ENCODE data around the gene RAP1GAP2.
"Not testable (repeated sequence)": the region's sequence is repeated elsewhere in the genome, so short reads cannot be mapped to it uniquely, and the experiment has no call there.

RAP1GAP2 gene

DNA sequence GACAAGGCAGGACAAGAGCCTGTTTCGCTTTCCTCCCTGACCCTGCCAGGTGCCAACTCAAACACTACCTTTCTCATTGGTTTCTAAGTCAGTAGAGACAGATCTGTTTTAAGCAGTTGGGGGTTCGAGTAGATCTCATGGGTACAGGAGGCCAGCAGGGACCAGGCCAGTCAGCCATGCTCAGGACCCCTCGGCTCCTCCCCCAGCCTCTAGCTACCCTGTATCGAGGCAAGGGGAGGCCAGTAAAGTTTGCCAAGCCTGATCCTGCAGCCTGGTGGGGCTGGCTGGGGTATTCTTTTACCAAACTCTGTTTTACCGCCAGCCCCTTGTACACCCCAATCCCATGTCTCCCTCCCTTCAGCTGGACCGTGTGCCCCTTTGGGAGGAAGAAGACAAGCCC, 240.6 kb downstream of the RAP1GAP2 start:
- no peak for DNase-seq (ENCODE audit: low read depth in 1 of 2, low spot score in 1 of 2)

DNA sequence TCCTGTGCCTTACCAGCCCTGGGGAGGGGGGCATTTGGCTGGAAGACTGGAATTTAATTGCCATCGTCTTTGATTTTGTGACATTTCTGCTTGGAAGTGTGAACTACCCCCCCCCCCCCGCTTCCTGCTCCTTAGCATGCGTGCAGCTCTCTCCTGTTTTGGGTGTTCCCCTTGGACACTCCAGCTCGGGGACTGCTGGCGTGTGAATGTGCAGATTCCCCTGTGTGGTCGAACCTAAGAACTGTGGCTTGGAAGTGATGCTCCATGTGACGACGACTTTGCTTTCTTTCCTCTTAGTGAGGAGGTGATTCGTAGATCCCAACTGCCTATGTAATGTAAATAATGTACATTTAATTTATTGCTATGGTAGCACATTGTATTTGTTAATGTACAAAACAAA, 241.0 kb downstream of the RAP1GAP2 start:
- no peak for DNase-seq (ENCODE audit: low read depth in 1 of 2, low spot score in 1 of 2)

DNA sequence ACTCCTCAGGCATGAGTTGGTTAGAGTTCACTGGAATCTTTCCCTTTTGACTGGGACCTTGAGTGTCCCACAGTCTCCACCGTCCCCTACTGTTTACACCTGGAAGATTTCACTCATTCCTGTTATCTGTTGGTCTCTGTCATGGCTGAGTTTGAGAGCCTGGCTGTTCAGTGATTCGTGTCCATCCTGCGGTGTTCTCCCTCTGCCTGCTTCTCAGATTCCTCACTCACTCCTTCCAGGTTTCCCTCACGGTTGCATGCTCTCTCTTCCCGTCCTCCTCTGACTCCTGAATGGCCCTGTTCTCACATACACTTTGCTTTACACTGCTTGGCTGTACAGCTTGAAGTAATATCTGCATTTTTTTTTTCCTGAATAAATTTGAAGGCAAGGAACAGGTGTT, 242.7 kb downstream of the RAP1GAP2 start:
- DNase-seq (ENCODE audit: low read depth in 1 of 2, low spot score in 1 of 2), result no peak

DNA sequence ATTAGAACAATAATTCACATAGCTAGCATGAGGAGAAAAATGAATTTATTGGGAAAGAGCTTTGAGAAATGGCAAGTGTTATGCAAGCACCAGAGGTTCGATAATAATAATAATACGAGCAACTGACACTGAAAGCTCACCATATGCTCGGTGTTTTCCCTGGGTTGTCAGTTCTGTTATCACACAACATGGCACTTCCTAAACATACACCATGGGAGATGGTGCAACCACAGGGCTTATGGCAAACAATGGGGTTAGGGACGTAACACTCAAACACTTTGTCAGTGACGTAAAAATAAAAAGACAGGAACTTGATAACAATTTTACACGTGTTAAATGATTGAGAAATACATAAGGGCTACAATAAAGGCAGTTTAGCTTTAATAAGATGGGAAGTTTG, 243.5 kb downstream of the RAP1GAP2 start:
- no peak for DNase-seq (ENCODE audit: low read depth in 1 of 2, low spot score in 1 of 2)

DNA sequence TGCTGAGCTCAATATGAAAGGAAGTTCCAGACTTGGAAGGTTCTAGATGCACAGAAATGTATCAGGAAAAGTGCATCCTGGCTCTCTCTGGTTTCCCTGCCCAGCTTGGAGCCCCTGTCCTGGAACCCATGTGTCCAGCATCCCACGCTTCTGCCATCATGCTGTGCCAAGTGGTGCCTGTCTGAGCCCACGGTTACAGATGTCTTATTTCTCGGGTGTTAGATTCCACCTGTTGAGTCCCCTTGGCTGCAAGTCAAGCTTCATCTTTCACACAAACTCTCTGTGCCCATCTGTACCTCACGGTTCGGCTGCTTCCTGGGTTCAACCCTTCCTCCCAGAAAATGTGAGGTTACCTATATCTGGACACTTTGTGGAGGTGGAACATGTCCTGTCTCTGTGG, 244.6 kb downstream of the RAP1GAP2 start:
- no peak for DNase-seq (ENCODE audit: low read depth in 1 of 2, low spot score in 1 of 2)

DNA sequence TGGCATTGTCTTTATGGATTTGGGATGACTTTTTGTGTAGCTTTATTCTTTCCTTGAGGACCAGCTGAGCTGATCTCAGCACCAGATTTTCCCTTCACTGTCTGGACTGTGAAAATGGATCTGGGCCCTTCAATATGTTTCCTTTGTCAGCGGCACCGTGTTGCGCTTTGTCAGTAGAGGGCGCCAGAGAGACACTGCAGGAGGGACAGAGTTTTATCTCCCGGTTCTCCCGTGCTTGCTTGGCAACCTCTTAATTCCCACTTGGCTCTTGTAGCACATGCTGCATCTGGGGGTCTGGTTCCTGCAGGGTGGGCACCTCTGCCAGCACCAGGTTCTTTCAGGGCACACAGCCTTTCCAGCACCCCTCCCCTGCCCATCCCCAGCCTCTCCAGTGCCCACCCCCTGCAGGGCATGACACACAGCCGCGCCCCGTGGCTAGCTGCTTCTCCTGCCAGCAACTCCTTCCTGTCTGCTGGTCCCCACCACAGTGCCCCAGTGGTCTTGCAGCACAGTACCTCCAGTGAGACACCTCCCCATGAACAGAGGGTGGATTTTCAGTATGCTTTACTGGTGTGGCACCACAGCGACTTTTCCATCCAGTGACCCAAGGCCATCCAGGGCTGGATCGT, 247.6 kb downstream of the RAP1GAP2 start:
- DNase-seq (ENCODE audit: low read depth in 1 of 2, low spot score in 1 of 2), result no peak

DNA sequence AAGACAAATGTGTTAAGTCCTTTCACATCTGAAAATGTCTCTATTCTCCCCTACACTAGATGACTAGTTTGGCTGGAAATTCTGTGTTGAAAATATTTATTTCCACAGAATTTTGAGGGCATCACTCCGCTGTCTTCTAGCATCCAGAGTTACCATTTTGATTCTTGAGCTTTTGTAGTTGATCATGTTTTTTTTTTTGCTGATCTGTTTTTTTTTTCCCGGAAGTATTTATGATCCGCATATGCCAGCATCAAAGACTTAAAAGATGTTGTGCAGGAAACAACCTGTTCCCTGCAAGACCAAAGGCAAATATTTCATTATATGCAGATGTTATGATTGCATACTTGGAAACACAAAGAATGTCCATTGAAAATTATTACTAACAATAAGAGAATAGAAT, 250.5 kb downstream of the RAP1GAP2 start:
- DNase-seq (ENCODE audit: low read depth in 1 of 2, low spot score in 1 of 2), result no peak

DNA sequence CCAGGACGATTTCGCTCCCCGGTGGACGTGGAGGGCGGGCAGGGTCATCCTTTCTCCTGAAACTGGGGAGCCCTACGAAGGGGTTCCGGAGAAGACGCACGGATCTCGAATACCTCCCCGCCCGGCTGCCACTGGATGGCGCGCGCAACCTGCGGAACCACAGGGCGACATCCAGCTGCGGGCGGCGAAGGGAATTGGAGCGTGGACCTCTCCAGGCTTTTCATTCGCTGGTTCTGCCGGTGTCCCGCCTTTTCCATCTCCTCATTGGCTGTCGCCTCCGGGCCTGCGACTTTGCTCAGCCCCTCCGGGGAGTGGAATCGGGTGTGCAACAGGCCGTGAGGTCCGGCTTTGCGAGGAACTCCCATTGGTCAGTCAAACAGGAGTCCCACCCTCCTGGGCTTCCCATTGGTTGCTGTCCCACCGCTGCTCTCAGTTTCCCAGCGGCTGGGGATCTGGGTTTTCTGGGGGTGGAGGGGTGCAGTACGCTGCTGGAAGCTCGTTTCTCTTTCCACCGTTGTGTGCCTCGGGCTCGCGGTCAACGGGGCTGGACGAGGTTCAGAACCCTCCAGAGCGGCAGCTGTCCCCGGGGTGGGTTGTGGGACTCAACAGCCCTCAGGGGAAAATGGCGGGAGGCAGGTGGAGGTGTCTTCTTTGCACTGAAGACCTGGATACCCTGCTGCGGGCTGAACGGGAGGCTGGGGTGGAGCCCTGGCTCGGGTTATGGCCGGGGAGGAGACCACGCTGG, 252.7 kb downstream of the RAP1GAP2 start:
- peak; percentile 86 to 93 for DNase-seq (ENCODE audit: low read depth in 1 of 2, low spot score in 1 of 2)

DNA sequence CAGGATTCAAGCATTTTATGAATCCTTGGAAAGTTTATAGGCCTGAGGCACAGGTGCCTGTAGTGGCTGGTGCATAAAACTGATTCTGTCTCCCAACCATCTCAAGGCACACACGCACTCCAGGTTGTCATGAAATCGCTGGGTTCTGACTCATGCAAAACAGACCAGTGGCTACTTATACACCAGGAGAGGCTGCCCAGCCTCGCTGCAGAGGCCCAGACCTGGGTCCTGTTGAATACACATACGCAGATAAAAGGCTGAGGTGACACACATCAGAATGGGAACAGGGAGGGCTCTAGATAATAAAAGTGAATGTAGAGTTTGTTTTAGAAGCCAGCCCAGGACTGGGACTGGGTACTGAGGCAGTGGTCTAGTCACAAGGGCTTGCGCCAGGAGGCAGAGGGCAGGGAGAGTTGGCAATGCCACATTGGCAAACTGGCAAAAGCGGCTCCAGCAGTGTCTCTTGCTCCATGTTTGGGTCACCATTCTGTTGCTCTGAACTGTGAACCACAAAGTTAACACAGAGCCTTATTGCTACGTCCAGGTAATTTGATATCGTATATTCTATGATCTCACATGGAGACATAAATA, 253.6 kb downstream of the RAP1GAP2 start:
- DNase-seq (ENCODE audit: low read depth in 1 of 2, low spot score in 1 of 2), result no peak

DNA sequence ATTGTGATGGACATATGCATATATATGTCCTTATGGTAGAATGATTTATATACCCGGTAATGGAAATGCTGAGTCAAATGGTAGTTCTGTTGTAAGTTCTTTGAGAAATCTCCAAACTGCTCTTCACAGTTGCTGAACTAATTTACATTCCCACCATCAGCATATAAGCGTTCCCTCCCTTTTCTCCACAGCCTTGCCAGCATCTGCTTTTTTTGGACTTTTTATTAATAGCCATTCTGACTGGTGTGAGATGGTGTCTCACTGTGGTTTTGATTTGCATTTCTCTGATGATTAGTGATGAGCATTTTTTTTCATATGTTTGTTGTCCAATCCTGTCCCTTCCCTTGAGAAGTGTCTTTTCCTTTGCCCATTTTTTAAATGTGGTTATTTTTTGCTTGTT, 258.6 kb downstream of the RAP1GAP2 start:
- DNase-seq (ENCODE audit: low read depth in 1 of 2, low spot score in 1 of 2), result not testable (repeated sequence)

DNA sequence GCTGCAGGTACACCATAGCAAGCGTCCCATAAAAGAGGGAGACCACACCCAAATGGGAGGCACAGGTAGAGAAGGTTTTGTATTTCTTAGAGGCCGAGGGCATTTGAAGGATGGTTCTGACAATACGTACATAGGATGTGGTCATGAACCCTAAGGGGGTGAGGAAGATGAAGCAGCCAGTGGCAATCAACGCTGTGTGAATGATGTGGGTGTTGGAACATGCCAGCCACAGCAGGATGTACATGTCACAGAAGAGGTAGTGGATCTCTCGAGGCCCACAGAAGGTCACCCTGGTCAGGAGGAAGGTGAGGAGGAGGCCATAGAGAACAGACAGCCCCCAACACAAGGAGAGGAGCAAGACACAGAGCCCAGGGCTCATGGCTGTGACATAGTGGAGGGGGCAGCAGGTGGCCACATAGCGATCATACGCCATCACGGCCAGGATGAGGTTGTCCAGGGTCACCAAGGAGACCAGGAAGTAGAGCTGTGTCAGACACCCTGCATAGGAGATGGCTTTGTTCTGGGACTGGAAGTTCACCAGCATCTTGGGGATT, 266.7 kb downstream of the RAP1GAP2 start:
- DNase-seq (ENCODE audit: low read depth in 1 of 2, low spot score in 1 of 2), result not testable (repeated sequence)

DNA sequence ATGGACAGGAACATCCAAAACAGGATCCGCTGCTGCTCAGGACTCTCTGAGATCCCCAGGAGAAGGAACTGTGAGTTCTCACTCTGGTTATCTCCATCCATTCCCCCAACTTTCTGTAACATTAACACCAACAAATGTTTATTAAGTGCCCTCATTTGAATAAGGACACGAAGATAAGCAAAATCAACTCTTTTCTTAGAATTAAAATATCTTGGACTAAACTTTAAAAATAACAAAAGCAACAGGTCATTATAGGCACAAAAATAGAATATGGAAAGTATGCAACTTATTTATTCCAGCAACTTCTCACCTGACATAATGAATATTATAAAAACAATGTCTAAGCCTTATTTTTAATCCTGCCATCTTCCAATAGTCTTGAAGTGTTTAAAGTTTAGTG, 267.3 kb downstream of the RAP1GAP2 start, which contains the start of gene OR1D5:
Gene OR1D5, minus strand, starts transcription at position 101 of the 400 bp plus-strand sequence. Its CDS starts 0 bp downstream, at position 101.
- not testable (repeated sequence) for DNase-seq (ENCODE audit: low read depth in 1 of 2, low spot score in 1 of 2)

DNA sequence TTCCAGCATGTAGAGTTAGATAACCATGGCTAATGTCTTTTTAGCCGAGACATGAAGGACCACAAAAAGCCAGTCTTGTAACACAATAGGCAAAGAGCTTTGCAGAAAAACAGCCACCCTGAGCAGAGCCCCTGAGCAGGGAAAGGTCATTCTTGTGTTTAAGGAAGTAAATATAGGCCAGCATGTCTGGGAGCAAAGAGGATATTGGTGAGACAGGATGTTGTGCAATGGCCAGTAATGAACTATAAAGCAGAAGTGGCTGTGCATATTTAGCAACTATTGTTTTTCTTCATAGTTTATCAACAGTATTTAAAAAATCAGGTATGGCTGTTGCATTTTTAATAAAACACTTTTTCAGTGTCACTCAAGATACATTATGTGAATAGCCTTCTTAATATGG, 269.0 kb downstream of the RAP1GAP2 start:
- DNase-seq (ENCODE audit: low read depth in 1 of 2, low spot score in 1 of 2), result not testable (repeated sequence)

DNA sequence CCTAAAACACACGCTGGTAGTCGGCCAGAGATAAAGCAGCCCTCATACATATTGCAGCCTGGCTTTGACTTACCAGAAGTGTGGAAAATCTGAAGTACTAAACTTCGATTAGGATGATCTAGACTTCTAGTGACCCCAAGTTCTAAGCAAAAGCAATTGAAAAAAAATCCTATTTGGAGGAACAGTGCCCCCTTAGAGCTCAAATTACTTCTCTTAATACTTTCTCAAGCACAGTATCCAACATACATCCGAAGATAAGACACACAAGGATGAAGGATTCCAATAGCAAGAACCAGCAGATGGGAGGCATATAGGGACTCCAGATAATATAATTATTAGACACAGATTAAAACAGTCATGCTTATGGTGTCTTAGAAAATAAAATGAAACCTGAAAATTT, 277.6 kb downstream of the RAP1GAP2 start:
- DNase-seq (ENCODE audit: low read depth in 1 of 2, low spot score in 1 of 2), result not testable (repeated sequence)
